WI38 (cell line): ENCODE data around the gene SRBD1.

Source experiments
- H3K4me3 ChIP-seq: 2 replicates; pipeline ENCODE4 v1.5.1; 2011; ENCODE audit warnings: low read depth, mild to moderate bottlenecking, control low read depth, low read length
- TF ChIP-seq, protein P1 (sequence below): IDR thresholded peaks from 2 replicates; pipeline ENCODE4 v1.5.1; 2012; ENCODE audit warnings: low read depth, mild to moderate bottlenecking, control low read depth, low read length

The SRBD1 gene

GRCh38 chr2:45368792-45369191, 242.3 kb downstream of the SRBD1 start:
- H3K4me3 ChIP-seq, result no peak overlapping the region
- TF ChIP-seq, protein P1, sequence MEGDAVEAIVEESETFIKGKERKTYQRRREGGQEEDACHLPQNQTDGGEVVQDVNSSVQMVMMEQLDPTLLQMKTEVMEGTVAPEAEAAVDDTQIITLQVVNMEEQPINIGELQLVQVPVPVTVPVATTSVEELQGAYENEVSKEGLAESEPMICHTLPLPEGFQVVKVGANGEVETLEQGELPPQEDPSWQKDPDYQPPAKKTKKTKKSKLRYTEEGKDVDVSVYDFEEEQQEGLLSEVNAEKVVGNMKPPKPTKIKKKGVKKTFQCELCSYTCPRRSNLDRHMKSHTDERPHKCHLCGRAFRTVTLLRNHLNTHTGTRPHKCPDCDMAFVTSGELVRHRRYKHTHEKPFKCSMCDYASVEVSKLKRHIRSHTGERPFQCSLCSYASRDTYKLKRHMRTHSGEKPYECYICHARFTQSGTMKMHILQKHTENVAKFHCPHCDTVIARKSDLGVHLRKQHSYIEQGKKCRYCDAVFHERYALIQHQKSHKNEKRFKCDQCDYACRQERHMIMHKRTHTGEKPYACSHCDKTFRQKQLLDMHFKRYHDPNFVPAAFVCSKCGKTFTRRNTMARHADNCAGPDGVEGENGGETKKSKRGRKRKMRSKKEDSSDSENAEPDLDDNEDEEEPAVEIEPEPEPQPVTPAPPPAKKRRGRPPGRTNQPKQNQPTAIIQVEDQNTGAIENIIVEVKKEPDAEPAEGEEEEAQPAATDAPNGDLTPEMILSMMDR, result no peak

DNA sequence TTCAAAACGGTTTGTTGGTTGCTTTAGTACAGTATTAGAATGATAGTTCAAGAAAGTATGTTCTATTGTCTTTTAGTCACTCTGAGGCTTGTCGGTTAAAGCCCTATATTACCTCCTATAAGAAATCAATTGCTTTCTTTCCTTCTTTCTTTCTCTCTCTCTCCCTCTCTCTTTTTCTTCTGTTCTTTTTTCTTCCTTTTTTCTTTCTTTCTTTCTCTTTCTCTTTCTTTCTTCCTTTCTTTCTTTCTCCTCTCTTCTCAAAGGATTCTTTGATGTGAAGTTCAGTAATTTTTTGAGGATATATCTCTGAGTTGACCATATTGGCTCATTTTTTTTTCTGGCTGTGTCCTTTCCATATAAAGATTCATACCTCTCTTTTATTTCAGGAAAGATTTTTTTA, 249.4 kb downstream of the SRBD1 start:
- TF ChIP-seq, protein P1, result no peak
- H3K4me3 ChIP-seq, result no peak overlapping the region

DNA sequence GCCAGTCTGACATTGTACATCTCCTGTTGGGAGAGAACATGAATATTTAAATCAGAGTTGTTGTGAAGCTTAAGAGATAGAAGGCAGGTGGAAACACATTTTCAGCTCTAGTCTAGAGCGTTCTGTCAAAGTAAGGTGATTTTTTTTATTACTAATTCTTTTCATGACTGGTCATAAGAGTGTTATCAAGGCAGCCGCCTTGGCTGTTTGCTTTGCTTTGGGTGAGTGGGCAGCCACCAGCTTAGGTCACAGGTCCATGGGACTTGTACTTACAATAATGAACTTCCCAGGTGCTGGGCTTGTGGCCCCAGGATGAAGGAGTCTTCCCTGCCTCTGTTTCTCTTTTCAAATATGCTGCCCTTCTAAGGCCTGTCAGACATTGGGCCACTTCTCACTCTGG, 256.3 kb downstream of the SRBD1 start:
- no peak overlapping the region for H3K4me3 ChIP-seq
- TF ChIP-seq, protein P1, result no peak

GRCh38 chr2:45353879-45354278, 257.2 kb downstream of the SRBD1 start:
- no peak overlapping the region for H3K4me3 ChIP-seq
- TF ChIP-seq, protein P1, result no peak

GRCh38 chr2:45352506-45352905, 258.6 kb downstream of the SRBD1 start:
- TF ChIP-seq, protein P1, result no peak
- no peak overlapping the region for H3K4me3 ChIP-seq

- H3K4me3 ChIP-seq, result no peak overlapping the region
- TF ChIP-seq, protein P1, result no peak
Measured at GRCh38 chr2:45345331-45346234, 265.5 kb downstream of the SRBD1 start.

- no peak overlapping the region for H3K4me3 ChIP-seq
- TF ChIP-seq, protein P1, result no peak
Measured at GRCh38 chr2:45344502-45344901, 266.6 kb downstream of the SRBD1 start.
